Measurements from ENCODE around the gene TUBE1.

TUBE1 gene

GRCh38 chr6:112026933-112027332 lies 60.3 kb downstream of the TUBE1 start:
- no peaks in the 10 kb centered on the region for H3K27me3 ChIP-seq (ENCODE audit: control insufficient read depth in 1 of 2, insufficient read depth in 2 of 2, low read length in 2 of 2)
- H3K36me3 ChIP-seq (ENCODE audit: control insufficient read depth in 2 of 2, insufficient read depth in 2 of 2, low read length in 2 of 2), result no peaks in the 10 kb centered on the region
- H3K4me3 ChIP-seq (ENCODE audit: low read length in 2 of 2), result no peak overlapping the region
- no peak overlapping the region for H3K27ac ChIP-seq (ENCODE audit: low read length)
- peaks cover 6% of the 10 kb centered on the region for H3K4me1 ChIP-seq (ENCODE audit: control insufficient read depth, insufficient read depth, low read length)
- H3K9me3 ChIP-seq (ENCODE audit: control insufficient read depth in 2 of 2, low read length in 2 of 2), result no peaks in the 10 kb centered on the region
- H3K9ac ChIP-seq (ENCODE audit: low read length in 2 of 2), result no peak overlapping the region

GRCh38 chr6:112024464-112024863 lies 62.8 kb downstream of the TUBE1 start:
- Histone ChIP-seq H3K4me1 (ENCODE audit: control insufficient read depth, insufficient read depth, low read length) (peaks cover 5% of the 10 kb centered on the region), H3K9ac (ENCODE audit: low read length in 2 of 2) (no peak overlapping the region), H3K27me3 (ENCODE audit: control insufficient read depth in 1 of 2, insufficient read depth in 2 of 2, low read length in 2 of 2) (no peaks in the 10 kb centered on the region), H3K36me3 (ENCODE audit: control insufficient read depth in 2 of 2, insufficient read depth in 2 of 2, low read length in 2 of 2) (no peaks in the 10 kb centered on the region), H3K9me3 (ENCODE audit: control insufficient read depth in 2 of 2, low read length in 2 of 2) (no peaks in the 10 kb centered on the region), H3K27ac (ENCODE audit: low read length) (no peak overlapping the region), H3K4me3 (ENCODE audit: low read length in 2 of 2) (no peak overlapping the region)

GRCh38 chr6:112022749-112023148 lies 64.5 kb downstream of the TUBE1 start:
- Histone ChIP-seq H3K27me3 (ENCODE audit: control insufficient read depth in 1 of 2, insufficient read depth in 2 of 2, low read length in 2 of 2) (no peaks in the 10 kb centered on the region), H3K9ac (ENCODE audit: low read length in 2 of 2) (no peak overlapping the region), H3K27ac (ENCODE audit: low read length) (no peak overlapping the region), H3K36me3 (ENCODE audit: control insufficient read depth in 2 of 2, insufficient read depth in 2 of 2, low read length in 2 of 2) (no peaks in the 10 kb centered on the region), H3K9me3 (ENCODE audit: control insufficient read depth in 2 of 2, low read length in 2 of 2) (no peaks in the 10 kb centered on the region), H3K4me1 (ENCODE audit: control insufficient read depth, insufficient read depth, low read length) (peaks cover 3% of the 10 kb centered on the region), H3K4me3 (ENCODE audit: low read length in 2 of 2) (no peak overlapping the region)

GRCh38 chr6:112021691-112022310 lies 65.5 kb downstream of the TUBE1 start:
- Histone ChIP-seq H3K36me3 (ENCODE audit: control insufficient read depth in 2 of 2, insufficient read depth in 2 of 2, low read length in 2 of 2) (no peaks in the 10 kb centered on the region), H3K9ac (ENCODE audit: low read length in 2 of 2) (no peak overlapping the region), H3K4me1 (ENCODE audit: control insufficient read depth, insufficient read depth, low read length) (peaks cover 3% of the 10 kb centered on the region), H3K27me3 (ENCODE audit: control insufficient read depth in 1 of 2, insufficient read depth in 2 of 2, low read length in 2 of 2) (no peaks in the 10 kb centered on the region), H3K27ac (ENCODE audit: low read length) (no peak overlapping the region), H3K4me3 (ENCODE audit: low read length in 2 of 2) (no peak overlapping the region), H3K9me3 (ENCODE audit: control insufficient read depth in 2 of 2, low read length in 2 of 2) (no peaks in the 10 kb centered on the region)
